GM21723 (cell line): Measurements from ENCODE around the gene THNSL1.
"Not testable (repeated sequence)": the region's sequence is repeated elsewhere in the genome, so short reads cannot be mapped to it uniquely, and the experiment has no call there.

Experiments used
- ATAC-seq: cut with Tn5 transposase; IDR thresholded peaks from one replicate; pipeline ENCODE4 v1.9.1; 2021; ENCODE audit warnings: mild to moderate bottlenecking, moderate library complexity; ENCODE audit not compliant: unreplicated experiment

THNSL1 gene

DNA sequence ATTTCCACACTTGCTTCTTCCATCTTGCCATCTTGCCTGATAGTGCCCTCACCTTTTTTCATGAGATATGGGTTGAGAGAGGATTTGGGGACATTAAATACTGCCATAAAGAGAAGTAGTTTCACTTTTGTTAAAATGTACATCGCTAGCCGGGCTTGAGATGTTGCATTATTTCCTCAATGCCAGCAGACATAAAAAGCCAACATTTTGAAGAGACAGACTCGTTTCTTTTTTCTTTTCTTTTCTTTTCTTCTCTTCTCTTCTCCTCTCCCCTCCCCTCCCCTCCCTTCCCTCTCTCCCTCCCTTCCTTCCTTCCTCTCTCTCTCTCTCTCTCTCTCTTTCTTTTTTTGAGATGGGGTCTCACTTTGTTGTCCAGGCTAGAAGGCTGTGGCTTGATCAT is 18.4 kb upstream of the THNSL1 start:
- no peak for ATAC-seq

DNA sequence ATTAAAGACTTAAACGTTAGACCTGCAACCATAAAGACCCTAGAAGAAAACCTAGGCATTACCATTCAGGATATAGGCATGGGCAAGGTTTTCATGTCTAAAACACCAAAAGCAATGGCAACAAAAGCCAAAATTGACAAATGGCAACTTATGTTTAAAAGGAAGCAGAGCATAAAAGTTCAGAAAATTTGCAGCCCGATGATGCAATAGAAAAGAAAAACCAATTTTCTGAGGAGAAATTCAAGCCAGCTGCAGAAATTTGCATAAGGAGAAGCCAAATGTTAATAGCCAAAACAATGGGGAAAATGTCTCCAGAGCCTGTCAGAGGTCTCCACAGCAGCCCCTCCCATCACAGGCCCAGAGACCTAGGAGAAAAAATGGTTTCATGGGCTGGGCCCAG is 4.8 kb upstream of the THNSL1 start:
- ATAC-seq = not testable (repeated sequence)

DNA sequence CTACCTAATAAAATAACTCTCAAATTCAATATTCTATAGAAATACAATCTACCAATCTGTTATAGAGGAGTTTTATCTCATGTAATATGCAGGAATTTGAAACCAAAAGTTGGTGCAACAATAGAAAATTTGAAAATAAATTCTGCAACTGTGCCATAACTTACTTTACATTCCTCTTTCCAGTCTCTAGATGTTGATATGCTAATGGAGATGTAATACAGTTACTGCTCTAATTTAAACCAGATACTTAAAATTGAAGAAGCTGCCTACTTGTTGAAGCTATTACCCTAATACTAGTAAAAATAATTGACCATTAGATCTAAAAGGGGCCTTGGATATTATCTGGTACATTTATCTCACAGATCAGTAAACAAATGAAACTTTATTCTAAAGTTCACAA is 1.8 kb upstream of the THNSL1 start:
- no peak for ATAC-seq

DNA sequence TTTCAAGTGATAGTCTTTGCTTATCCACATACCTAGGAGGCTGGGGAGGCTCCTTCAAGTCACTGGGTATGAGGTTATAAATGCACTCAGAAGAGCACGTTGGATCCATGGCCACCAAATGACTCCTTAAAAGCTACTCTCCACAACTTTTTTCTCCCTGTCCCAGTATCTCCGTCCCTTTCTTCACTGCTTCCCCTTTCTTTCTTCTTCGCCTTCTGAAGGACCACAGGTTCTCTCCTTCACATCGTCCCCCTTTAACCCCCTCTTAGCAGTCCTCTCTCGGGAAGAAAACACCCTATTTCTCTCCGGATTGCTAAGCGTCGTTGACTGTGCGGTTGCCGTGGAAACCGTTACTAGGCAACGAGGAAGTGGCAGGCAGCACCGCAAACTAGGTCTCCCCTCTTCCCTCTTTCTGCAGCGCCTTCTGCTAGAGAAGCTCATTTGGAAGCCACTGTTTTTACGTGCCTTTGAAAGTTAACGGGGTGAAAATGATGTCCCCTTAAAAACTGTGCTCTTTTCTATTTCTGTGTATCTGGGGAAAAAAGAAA is 510 bp upstream of the THNSL1 start, which contains the start of gene ENKUR:
TSS of gene ENKUR (minus strand) at position 331 of the 548 bp plus-strand sequence. CDS start at position 109, 222 bp downstream.
- peak; percentile 77 for ATAC-seq

DNA sequence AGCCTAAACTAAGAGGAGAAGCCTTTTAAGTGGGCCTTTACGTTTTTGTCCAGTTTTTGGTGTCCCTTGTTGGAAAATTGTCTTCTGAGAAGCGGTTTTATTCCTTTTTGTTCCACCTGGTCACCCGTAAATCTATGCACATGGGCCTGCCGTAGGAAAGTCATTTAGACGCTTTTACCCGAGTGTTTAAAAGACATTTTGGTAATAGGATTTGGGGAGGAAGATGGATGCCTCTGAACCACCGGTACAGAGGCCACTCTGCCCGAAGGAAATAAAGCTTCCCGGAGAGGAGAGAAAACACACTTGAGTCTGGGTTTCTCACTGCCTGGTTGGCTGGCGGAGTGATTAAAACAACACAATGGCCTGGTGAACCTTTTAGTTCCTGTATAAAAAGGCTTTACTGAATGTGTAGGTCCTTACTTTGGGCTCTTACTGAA is 760 bp downstream of the THNSL1 start:
- ATAC-seq = peak; percentile 9

DNA sequence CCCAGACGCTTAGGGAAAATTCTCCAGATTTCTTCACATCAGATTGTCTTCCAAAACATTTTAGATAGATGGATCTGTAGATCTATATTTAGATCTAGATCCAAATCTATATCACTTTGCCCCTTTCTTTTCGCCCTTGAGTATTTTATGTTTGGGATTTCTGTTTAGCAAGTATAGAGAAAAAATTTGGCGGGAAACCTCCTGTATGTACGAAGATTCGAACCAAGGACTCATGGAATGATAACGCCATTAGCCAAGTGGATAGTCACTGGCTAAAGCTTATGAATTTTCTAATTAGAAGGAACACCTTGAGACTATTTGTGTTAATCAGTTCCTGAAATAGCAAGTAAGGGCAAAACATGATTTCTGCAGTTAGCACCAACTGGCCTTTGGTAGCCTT is 1.2 kb downstream of the THNSL1 start:
- no peak for ATAC-seq

DNA sequence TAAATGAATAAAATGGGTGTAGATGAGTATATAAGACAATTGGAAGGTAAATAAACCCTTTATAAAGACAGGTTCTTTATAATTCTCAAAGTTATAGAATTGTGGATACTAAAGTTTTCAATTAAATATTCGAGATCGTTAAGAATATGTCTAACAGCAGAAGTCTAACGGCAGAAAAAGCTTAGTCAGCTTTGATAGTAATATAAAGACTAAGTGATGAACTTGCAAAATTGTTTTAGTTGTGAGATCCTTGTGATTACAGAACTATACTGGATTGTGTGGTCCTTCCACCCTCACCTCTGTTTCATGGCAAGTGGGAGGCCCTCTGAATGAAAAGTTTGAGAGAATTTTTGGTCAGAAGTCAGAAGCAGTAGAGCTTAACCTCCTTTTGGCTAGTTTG is 2.3 kb downstream of the THNSL1 start:
- no peak for ATAC-seq

DNA sequence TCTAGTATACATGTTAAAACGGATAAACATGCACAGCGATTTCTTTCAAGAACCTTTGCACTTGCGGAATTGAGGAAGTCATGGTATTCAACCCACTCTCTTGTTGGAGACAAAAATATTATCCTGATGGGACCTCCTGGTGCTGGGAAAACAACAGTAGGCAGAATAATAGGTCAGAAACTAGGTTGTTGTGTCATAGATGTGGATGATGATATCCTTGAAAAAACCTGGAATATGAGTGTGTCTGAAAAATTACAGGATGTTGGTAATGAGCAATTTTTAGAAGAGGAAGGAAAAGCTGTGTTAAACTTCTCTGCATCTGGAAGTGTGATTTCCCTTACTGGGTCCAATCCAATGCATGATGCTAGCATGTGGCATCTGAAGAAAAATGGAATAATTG is 6.9 kb downstream of the THNSL1 start:
- no peak for ATAC-seq

DNA sequence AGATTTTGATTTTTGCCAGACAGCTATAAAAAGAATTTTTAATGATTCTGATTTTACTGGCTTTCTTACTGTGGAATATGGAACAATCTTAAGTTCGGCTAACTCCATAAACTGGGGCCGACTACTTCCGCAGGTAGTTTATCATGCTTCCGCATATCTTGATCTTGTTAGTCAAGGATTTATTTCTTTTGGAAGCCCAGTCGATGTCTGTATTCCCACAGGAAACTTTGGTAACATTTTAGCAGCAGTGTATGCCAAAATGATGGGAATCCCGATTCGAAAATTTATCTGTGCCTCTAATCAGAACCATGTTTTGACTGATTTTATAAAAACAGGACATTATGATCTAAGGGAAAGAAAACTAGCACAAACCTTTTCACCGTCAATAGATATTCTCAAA is 8.1 kb downstream of the THNSL1 start:
- no peak for ATAC-seq

DNA sequence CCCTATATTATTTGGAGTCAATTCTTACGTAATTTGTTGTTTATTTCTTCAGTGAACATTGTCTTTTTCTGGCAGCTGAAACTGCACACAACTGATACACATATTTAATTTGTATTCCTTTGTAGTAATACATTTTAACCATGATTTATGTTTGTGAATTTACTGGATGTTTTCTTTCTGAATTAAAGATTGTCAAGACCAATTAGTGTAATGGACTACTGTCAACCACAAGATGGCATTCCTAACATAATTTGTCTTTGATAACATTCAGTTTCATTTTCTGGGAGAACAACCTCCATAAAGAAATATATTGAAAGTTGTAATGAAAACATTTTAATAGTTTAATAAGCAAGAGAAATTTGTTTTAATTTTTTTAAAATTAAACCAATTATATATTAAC is 10.1 kb downstream of the THNSL1 start:
- no peak for ATAC-seq

DNA sequence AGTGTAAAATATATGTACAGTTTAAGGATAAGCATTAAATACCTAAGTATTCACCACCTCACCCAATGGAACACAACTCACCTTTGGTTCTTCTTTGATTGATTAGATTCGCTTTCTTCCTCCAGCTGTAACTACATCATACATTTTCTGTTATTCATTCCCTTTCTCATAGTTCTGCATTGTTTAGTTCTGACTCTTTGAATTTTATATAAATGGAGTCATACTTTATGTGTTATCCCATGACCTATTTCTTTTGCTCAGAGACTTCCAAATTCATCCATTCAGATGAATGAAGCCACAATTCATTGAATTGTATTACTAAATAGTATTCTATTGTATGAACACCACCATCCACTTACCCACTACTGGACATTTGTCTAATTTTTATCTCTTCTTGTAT is 12.3 kb downstream of the THNSL1 start:
- no peak for ATAC-seq

DNA sequence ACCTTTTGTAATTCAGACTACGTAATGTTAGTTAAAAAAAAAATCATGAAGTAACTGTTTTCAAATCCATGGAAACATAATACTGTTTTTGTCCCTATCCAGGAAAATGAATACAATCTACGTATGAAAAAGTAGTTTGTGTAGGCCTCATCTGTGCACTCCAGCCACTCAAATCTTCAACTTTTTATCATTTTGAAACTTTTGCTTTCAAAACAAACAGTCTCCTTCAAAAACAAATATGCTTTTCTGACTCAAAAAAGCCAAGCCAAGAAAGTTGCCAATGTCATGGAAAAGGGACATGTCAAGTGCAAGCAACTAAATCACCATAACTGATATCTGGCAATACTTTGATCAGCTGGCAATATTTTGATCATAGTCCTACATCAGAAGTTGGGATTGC is 13.1 kb downstream of the THNSL1 start:
- ATAC-seq = no peak

DNA sequence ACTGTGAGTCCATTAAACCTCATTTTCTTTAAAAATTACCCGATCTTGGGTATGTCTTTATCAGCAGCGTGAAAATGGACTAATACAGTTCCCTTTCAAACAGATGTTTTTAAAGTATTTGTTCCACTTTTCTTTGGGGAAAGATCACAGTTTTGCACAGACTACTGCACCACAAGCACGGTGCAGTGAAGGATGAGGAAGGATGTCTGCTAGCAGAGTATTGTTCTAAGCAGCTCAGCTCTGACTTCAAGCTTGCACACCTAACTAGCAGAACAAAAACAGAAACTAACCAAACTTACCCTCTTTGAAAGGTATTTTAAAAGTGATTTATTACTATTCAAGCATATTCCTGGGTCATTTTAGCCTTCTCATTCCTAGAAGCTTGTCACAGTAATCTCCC is 20.0 kb downstream of the THNSL1 start:
- no peak for ATAC-seq

DNA sequence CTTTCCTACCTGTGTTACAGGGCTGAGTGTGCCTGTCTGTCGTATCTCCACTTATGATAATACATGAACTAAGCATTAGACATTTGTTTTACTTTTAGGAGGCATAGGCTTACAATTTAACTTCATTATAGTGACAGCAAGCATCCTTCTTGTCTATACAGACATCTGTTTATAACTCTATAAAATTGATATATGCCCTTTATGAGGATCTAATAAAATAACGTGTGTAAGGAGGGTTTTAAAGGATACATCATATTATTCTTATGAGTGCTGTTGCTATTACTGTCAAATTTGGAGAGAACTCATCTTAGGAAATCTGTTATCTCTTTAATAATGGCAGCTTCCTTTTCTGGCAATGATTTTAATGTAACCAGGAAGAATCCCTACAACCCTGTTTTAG is 21.9 kb downstream of the THNSL1 start:
- no peak for ATAC-seq

DNA sequence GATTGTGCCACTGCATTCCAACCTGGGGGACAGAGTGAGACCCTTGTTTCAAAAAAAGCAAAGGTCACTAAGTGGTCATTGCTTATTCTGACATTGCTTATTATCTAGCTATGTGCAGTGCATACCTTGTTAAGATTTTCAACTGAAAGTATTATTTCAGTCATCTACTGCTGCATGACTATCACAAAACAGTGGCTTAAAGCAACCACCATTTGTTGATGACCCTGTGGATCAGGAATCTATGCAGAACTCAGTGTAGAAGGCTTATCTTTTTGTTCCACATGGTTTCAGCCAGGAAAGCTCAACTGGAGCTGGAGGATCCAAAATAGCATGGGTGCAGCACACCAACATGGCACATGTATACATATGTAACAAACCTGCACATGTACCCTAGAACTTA is 23.1 kb downstream of the THNSL1 start:
- no peak for ATAC-seq

DNA sequence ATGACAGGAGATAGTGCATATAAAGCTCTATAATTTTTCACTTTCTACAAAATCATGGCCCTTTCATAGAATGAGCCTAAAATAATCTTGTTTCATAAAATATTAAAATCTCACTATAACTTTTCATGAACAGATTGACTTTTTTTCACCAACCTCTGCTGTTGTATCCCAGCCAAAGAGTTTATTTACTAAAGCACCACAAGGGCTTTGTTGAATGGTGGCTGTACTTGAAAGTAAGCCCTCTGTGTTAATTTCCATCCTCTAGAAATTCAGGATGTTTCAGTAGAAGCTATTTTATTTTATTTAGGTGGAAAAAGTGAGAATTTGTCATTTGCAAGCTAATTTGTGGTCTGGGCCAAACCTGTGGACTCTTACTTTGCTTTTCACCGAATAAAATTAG is 30.2 kb downstream of the THNSL1 start:
- no peak for ATAC-seq

DNA sequence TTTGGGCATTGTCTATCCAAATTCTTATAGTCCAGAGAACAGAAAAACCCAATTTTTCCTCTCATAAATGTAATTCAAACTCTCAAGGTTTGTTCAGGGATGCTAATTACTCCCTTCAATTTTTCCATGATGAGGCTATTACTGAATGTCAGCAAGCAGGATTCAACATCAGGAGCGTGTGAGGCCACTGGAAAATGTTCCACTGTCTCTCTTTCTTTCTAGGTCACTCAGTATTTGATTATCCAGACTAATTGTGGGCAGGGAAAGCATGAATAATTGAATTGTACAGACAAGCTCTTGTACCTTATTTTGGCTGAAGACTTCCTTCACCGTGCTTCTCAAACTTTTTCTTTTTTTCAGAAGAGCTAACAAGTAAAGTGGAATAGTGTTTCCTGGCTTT is 30.7 kb downstream of the THNSL1 start:
- ATAC-seq = no peak

DNA sequence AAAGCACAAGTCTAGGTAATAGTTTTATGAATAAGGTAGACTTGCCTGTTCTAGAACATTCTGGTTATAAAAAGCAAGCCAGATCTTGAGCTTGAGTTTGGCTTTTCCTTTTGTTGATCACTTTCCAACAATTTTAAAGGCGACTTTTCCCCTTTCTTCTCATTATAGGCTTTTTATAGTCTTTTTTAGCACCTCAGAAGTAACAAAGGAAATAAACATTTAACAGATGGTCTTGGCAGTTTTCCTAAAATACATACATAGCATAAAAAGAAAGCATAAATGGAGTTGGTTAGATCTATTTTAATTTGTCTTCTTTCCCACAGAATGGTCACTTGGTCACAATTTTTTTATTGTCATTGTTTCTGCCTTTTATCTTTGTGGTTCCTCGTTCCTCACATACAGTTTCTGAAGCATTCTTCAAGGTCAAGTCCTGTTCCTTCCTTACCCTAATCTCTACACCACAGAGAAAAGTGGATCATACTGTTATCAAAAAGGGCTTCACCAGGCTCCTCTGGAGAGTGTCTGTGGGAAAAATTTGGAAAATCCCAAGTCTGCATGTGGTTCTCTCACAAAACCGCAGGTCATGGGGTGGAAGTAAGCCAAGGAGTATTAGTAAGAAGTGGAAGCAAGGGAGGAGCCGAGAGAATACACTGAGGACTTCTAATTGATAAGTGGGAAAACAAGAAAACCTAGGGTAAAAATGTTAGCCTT is 31.3 kb downstream of the THNSL1 start:
- no peak for ATAC-seq

DNA sequence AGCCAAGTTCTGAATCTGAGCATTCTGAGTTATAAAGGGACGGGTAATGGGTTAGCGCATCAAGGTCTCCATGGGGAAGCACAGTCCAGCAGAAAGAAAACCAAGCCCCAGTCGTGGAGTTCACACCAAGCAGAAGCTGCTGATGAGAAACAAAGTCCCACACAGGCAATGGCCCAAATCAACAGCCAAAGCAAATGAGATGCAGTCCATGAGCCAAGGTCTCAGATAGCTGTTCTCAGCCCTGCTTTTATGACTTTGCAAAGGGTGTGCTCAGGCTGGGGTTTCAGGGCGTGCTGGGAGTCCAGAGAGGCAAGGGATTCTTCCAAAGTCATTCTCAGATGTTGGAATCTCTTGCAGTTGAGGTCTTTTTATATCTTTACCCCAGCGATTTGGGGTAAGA is 32.0 kb downstream of the THNSL1 start:
- ATAC-seq = no peak

DNA sequence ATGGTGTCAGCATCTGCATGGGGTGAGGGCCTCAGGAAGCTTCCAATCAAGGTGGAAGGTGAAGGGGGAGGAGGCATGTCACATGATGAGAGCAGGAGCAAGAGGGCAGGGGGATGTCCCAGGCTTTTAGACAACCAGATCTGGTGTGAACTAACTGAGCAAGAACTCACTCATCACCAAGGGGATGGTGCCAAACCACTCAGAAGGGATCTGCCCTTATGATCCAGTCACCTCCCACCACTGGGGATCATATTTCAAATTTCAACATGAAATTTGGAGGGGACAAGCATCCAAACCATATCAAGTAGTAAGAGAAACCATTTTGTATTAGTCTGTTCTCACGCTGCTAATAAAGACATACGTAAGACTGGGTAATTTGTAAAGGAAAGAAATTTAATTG is 33.6 kb downstream of the THNSL1 start:
- no peak for ATAC-seq

DNA sequence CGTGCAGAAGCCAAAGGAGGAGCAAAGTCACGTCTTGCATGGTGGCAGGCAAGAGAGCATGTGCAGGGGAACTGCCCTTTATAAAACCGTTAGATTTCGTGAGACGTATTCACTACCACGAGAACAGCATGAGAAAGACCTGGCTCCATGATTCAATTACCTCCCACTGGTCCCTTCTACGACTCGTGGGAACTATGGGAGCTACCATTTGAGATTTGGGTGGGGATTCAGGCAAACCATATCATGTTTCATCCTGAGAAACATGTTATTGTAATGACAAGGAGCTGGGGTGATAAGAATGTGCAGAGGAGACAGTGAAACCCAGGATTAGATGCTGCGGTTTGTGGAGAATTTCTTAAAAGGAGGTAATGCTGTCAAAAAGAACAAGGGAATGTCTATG is 34.0 kb downstream of the THNSL1 start:
- no peak for ATAC-seq

DNA sequence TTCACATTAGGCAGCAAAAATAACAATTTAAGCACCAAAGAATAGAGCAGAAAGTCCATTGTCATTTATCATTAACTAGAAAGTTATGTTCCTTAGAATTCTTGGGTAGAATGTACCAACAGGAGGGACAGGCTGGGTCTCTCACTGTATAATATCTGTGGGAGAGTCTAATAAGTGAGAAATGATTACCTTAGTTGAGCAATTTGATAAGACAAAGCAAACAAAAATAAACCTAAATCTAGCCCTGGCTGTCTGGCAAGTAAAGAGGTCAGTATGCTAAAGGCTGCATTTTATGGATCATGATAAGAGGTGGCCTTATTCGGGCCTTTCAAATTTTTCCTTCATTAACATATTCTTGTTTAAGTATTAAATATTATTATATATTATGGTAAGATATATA is 35.6 kb downstream of the THNSL1 start:
- ATAC-seq = no peak

DNA sequence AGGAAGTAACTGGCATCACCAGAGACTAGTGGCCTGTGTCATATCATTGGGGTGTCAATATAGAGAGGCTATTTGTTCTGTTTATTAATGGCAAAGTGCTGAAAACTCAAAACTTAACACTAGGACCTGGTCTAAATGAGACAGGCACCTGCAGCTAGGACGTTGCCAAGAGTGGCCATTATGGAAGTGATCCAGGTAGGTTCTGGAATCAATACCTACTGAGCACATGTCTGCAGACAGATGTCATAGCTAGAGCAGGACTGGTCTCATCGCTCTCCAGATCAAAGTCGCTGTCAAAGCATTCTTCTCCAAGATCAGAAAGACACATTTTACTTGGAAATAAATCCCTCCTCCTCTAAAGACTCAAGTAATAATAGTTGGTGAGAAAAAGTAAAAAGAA is 40.3 kb downstream of the THNSL1 start:
- no peak for ATAC-seq
